Measurements from ENCODE around the gene PF4V1. TPM values are rescaled to one million over a fixed set of nuclear protein-coding genes. Genes with fewer than 3 reads are reported as not detected.
A peak's percentile ranks its signal among the peaks of the same experiment; 100 is the strongest.

PF4V1 gene
- total RNA-seq, 1 donor from 2014 or later = not detected

GRCh38 chr4:73856518-73856917 is 3.4 kb downstream of the PF4V1 start:
- Mint-ChIP-seq H3K36me3 (ENCODE audit: low read depth, unreplicated experiment) (no peaks in the 10 kb centered on the region), H3K27ac (ENCODE audit: unreplicated experiment) (no peak overlapping the region), H3K27me3 (ENCODE audit: low read depth, unreplicated experiment) (no peaks in the 10 kb centered on the region), H3K4me3 (ENCODE audit: unreplicated experiment) (no peak overlapping the region), H3K4me1 (ENCODE audit: low read depth, unreplicated experiment) (peaks cover 29% of the 10 kb centered on the region), H3K9me3 (ENCODE audit: unreplicated experiment) (peaks cover 10% of the 10 kb centered on the region)
- Histone ChIP-seq H3K36me3 (ENCODE audit: insufficient read depth, low read length) (no peaks in the 10 kb centered on the region), H3K9me3 (ENCODE audit: insufficient read depth, low read depth, low read length) (peaks cover 8% of the 10 kb centered on the region), H3K4me2 (ENCODE audit: low read length) (no peak overlapping the region), H3K27me3 (ENCODE audit: insufficient read depth, low read length) (no peaks in the 10 kb centered on the region), H3K9ac (ENCODE audit: low read length) (no peak overlapping the region), H2AFZ (ENCODE audit: low read depth, low read length) (no peak overlapping the region), H3K4me1 (ENCODE audit: insufficient read depth, low read length) (peaks cover 8% of the 10 kb centered on the region), H3K4me3 (ENCODE audit: insufficient read depth, low read depth, low read length) (no peak overlapping the region), H3K27ac (ENCODE audit: low read depth, low read length) (no peak overlapping the region), H4K20me1 (ENCODE audit: insufficient read depth, low read length) (no peaks in the 10 kb centered on the region), H3K79me2 (ENCODE audit: insufficient read depth, low read length) (no peaks in the 10 kb centered on the region)
- DNase-seq (ENCODE audit: low read depth) (peak; percentile 70), FAIRE-seq (peak; percentile 50)
- TF ChIP-seq EZH2 (IDR thresholded peaks at IDR 0.05; ENCODE audit: insufficient read depth, low read length) = no peak

- H3K4me3 Mint-ChIP-seq (ENCODE audit: unreplicated experiment) = no peak overlapping the region
- H3K27ac Mint-ChIP-seq (ENCODE audit: unreplicated experiment) = peak overlapping the region; percentile 78
- no peaks in the 10 kb centered on the region for H3K79me2 ChIP-seq (ENCODE audit: insufficient read depth, low read length)
- no peaks in the 10 kb centered on the region for H3K36me3 ChIP-seq (ENCODE audit: insufficient read depth, low read length)
- FAIRE-seq = no peak
- H2AFZ ChIP-seq (ENCODE audit: low read depth, low read length) = no peak overlapping the region
- peak; percentile 93 for DNase-seq (ENCODE audit: low read depth)
- H3K27me3 Mint-ChIP-seq (ENCODE audit: low read depth, unreplicated experiment) = no peaks in the 10 kb centered on the region
- H3K36me3 Mint-ChIP-seq (ENCODE audit: low read depth, unreplicated experiment) = no peaks in the 10 kb centered on the region
- H4K20me1 ChIP-seq (ENCODE audit: insufficient read depth, low read length) = no peaks in the 10 kb centered on the region
- H3K4me3 ChIP-seq (ENCODE audit: insufficient read depth, low read depth, low read length) = no peak overlapping the region
- peaks cover 35% of the 10 kb centered on the region for H3K4me1 Mint-ChIP-seq (ENCODE audit: low read depth, unreplicated experiment)
- peaks cover 8% of the 10 kb centered on the region for H3K9me3 ChIP-seq (ENCODE audit: insufficient read depth, low read depth, low read length)
- H3K4me1 ChIP-seq (ENCODE audit: insufficient read depth, low read length) = peaks cover 8% of the 10 kb centered on the region
- TF ChIP-seq EZH2 (IDR thresholded peaks at IDR 0.05; ENCODE audit: insufficient read depth, low read length) (no peak), CTCF (IDR thresholded peaks at IDR 0.05; ENCODE audit: insufficient read depth, low read depth, low read length) (no peak)
- no peak overlapping the region for H3K9ac ChIP-seq (ENCODE audit: low read length)
- H3K9me3 Mint-ChIP-seq (ENCODE audit: unreplicated experiment) = peaks cover 10% of the 10 kb centered on the region
- H3K27ac ChIP-seq (ENCODE audit: low read depth, low read length) = no peak overlapping the region
- no peak overlapping the region for H3K4me2 ChIP-seq (ENCODE audit: low read length)
- no peaks in the 10 kb centered on the region for H3K27me3 ChIP-seq (ENCODE audit: insufficient read depth, low read length)
These were observed 6.6 kb downstream of the PF4V1 start for GRCh38 chr4:73859614-73860088.

- Histone ChIP-seq H3K27ac (ENCODE audit: low read depth, low read length) (no peak overlapping the region), H3K9me3 (ENCODE audit: insufficient read depth, low read depth, low read length) (peaks cover 8% of the 10 kb centered on the region), H3K9ac (ENCODE audit: low read length) (no peak overlapping the region), H3K4me2 (ENCODE audit: low read length) (no peak overlapping the region), H3K4me3 (ENCODE audit: insufficient read depth, low read depth, low read length) (no peak overlapping the region), H3K4me1 (ENCODE audit: insufficient read depth, low read length) (peaks cover 8% of the 10 kb centered on the region), H3K36me3 (ENCODE audit: insufficient read depth, low read length) (no peaks in the 10 kb centered on the region), H3K27me3 (ENCODE audit: insufficient read depth, low read length) (no peaks in the 10 kb centered on the region), H4K20me1 (ENCODE audit: insufficient read depth, low read length) (no peaks in the 10 kb centered on the region), H3K79me2 (ENCODE audit: insufficient read depth, low read length) (no peaks in the 10 kb centered on the region), H2AFZ (ENCODE audit: low read depth, low read length) (no peak overlapping the region)
- Mint-ChIP-seq H3K9me3 (ENCODE audit: unreplicated experiment) (peaks cover 10% of the 10 kb centered on the region), H3K27ac (ENCODE audit: unreplicated experiment) (peak overlapping the region; percentile 78), H3K27me3 (ENCODE audit: low read depth, unreplicated experiment) (no peaks in the 10 kb centered on the region), H3K4me3 (ENCODE audit: unreplicated experiment) (no peak overlapping the region), H3K36me3 (ENCODE audit: low read depth, unreplicated experiment) (no peaks in the 10 kb centered on the region), H3K4me1 (ENCODE audit: low read depth, unreplicated experiment) (peaks cover 31% of the 10 kb centered on the region)
- FAIRE-seq (no peak), DNase-seq (ENCODE audit: low read depth) (no peak)
- TF ChIP-seq CTCF (IDR thresholded peaks at IDR 0.05; ENCODE audit: insufficient read depth, low read depth, low read length) = no peak
- TF ChIP-seq EZH2 (IDR thresholded peaks at IDR 0.05; ENCODE audit: insufficient read depth, low read length) = no peak
These were observed 7.1 kb downstream of the PF4V1 start for GRCh38 chr4:73860181-73860580.
